Gastrocnemius medialis (tissue), 4 donors: ENCODE results near the gene ME3.

Experiments used
- POLR2A ChIP-seq, 2 donors: fragments of 450-650 bp; IDR thresholded peaks; one replicate each; pipeline ENCODE4 v1.6.1; 2017; ENCODE audit warnings: antibody characterized with exemption in 2 of 2, mild to moderate bottlenecking in 2 of 2, moderate library complexity in 2 of 2
- TF ChIP-seq, protein P1 (sequence below), 5 experiments: fragments of 450-650 bp in 3 of 5; fragments of 200-600 bp in 2 of 5; sonication (generic) in 2 of 5; IDR thresholded peaks in 4 of 5; conservative IDR thresholded peaks in 1 of 5; 1 replicate in 4 of 5; 2 replicates in 1 of 5; pipeline ENCODE4 v1.5.1; 2016 to 2019; ENCODE audit warnings: antibody characterized with exemption in 5 of 5, mild to moderate bottlenecking in 3 of 5, moderate library complexity in 3 of 5

DNA sequence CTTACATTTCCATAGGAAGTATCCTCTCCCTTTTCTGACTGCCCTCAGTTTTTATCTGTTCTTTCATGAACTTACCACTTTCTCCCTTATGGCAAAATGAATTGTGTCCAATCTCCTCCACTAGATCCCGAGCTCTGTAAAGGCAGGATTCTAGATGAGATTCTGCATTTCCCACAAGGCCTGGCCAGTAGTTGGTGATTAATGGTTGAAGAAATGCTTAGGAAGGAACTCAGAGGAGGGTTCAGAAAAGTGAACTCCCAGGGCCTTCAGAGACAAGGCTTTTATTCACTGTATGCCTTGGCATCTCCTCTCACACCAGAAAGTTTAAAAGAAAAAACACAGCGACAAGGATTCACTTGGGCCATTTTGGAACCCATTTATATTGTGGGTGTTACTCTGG, 231.6 kb downstream of the ME3 start:
- TF ChIP-seq POLR2A (IDR thresholded peaks at IDR 0.05), result no peak
- TF ChIP-seq, protein P1, sequence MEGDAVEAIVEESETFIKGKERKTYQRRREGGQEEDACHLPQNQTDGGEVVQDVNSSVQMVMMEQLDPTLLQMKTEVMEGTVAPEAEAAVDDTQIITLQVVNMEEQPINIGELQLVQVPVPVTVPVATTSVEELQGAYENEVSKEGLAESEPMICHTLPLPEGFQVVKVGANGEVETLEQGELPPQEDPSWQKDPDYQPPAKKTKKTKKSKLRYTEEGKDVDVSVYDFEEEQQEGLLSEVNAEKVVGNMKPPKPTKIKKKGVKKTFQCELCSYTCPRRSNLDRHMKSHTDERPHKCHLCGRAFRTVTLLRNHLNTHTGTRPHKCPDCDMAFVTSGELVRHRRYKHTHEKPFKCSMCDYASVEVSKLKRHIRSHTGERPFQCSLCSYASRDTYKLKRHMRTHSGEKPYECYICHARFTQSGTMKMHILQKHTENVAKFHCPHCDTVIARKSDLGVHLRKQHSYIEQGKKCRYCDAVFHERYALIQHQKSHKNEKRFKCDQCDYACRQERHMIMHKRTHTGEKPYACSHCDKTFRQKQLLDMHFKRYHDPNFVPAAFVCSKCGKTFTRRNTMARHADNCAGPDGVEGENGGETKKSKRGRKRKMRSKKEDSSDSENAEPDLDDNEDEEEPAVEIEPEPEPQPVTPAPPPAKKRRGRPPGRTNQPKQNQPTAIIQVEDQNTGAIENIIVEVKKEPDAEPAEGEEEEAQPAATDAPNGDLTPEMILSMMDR (IDR thresholded peaks at IDR 0.05 in 4 of 5, conservative IDR thresholded peaks at IDR 0.05 in 1 of 5), result no peak
